Right lobe of liver (tissue), 4 donors: Measurements from ENCODE around the gene CAMKMT.

Source experiments
- CTCF ChIP-seq, 4 donors: fragments of 200-600 bp in 3 of 4; fragments of 450-650 bp in 1 of 4; IDR thresholded peaks; one replicate each; pipeline versions ENCODE4 v1.5.1 to v1.8.0; 2016 to 2022; ENCODE audit warnings: antibody characterized with exemption in 4 of 4, mild to moderate bottlenecking in 2 of 4
- POLR2A ChIP-seq: fragments of 450-650 bp; IDR thresholded peaks from one replicate; pipeline ENCODE4 v1.6.1; 2017; ENCODE audit warnings: antibody characterized with exemption, mild to moderate bottlenecking
- donor health status: DM: no; HTN: no; CAD: no.
- donor health status: DM: no; HTN: no; CAD: no.
- donor health status: DM: no; HTN: yes; CAD: no.

- TF ChIP-seq CTCF (IDR thresholded peaks at IDR 0.05) (no peak), POLR2A (no peak)
Observed at GRCh38 chr2:44605511-44605910, 243.8 kb downstream of the CAMKMT start.
